ENCODE measurements around the gene SAPCD2.

DNA sequence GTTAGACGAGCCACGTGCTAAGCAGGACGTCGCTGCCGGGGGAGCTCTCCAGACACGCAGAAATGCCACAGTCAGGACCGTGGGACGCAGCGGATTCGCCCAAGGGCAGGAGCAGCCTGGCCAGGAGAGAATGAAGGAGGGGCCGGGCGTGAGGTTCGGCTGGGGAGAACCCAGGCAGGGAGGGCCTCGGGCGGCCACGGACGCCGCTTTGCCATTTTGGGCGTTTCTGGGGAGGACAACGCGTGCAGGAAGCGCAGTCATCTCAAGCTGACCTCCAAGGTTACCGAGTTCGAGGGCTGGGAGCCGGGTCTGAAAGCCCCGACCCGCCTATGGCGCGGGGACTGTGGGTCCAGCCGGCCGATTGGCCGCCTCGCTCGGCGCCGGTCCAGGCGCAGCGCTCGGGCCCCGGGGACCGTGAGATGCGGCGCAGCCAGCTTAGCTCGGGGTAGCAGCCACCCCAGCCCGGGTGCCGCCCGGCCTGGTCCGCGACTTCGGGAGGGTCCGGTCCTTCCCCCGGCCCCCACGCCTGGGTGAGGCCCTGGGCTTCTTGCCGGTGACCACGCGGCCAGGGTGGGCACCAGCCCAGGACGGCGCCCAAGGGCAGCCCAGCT lies 15.7 kb upstream of the SAPCD2 start:
- TF ChIP-seq, protein P1, sequence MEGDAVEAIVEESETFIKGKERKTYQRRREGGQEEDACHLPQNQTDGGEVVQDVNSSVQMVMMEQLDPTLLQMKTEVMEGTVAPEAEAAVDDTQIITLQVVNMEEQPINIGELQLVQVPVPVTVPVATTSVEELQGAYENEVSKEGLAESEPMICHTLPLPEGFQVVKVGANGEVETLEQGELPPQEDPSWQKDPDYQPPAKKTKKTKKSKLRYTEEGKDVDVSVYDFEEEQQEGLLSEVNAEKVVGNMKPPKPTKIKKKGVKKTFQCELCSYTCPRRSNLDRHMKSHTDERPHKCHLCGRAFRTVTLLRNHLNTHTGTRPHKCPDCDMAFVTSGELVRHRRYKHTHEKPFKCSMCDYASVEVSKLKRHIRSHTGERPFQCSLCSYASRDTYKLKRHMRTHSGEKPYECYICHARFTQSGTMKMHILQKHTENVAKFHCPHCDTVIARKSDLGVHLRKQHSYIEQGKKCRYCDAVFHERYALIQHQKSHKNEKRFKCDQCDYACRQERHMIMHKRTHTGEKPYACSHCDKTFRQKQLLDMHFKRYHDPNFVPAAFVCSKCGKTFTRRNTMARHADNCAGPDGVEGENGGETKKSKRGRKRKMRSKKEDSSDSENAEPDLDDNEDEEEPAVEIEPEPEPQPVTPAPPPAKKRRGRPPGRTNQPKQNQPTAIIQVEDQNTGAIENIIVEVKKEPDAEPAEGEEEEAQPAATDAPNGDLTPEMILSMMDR (conservative IDR thresholded peaks at IDR 0.05; ENCODE audit: low read depth, low read length): no peak
- TF ChIP-seq EZH2 (IDR thresholded peaks at IDR 0.05; ENCODE audit: borderline replicate concordance, low read depth, low read length, poor library complexity, severe bottlenecking): no peak
